K562 (cell line): ENCODE measurements around the gene CD82. TPM values are rescaled to one million over a fixed set of nuclear protein-coding genes. Genes with fewer than 3 reads are reported as not detected.
A peak's percentile ranks its signal among the peaks of the same experiment; 100 is the strongest.

Source experiments
- ATF2 ChIP-seq: sonication (generic); formaldehyde crosslinking; IDR thresholded peaks from 2 replicates; pipeline ENCODE4 v1.8.1; 2022; ENCODE audit warnings: missing genetic modification reagents
- DIDO1 ChIP-seq: fragments of 450-650 bp; IDR thresholded peaks from 2 replicates; pipeline ENCODE4 v1.6.1; 2016; ENCODE audit warnings: low read depth, missing biosample characterization, missing genetic modification characterization
- E2F3 ChIP-seq: fragments of 250-450 bp; sonication (Bioruptor Pico); IDR thresholded peaks from 2 replicates; pipeline ENCODE4 v1.4.0; 2020; ENCODE audit warnings: mild to moderate bottlenecking
- HOXB6 ChIP-seq: fragments of 250-450 bp; sonication (Bioruptor Pico); IDR thresholded peaks from 2 replicates; pipeline ENCODE4 v1.5.1; 2022; ENCODE audit warnings: mild to moderate bottlenecking, borderline replicate concordance
- LARP7 ChIP-seq: fragments of 450-650 bp; IDR thresholded peaks from 2 replicates; pipeline ENCODE4 v1.6.1; 2016
- MXI1 ChIP-seq: IDR thresholded peaks from 2 replicates; pipeline ENCODE4 v1.6.1; 2011; ENCODE audit warnings: low read depth, mild to moderate bottlenecking, improper control_type of control experiment, low read length
- NR4A1 ChIP-seq, 2 experiments: fragments of 250-450 bp in 1 of 2; fragments of 450-650 bp in 1 of 2; sonication (Bioruptor Pico) in 1 of 2; IDR thresholded peaks; 2 replicates each; pipeline versions ENCODE4 v1.4.0 to v1.6.1; 2016 to 2020; ENCODE audit warnings: mild to moderate bottlenecking in 2 of 2, missing compliant biosample characterization in 1 of 2, missing genetic modification characterization in 1 of 2, moderate library complexity in 1 of 2
- PRMT5 ChIP-seq: sonication (generic); formaldehyde crosslinking; IDR thresholded peaks from 2 replicates; pipeline ENCODE4 v1.5.0; 2020; ENCODE audit warnings: missing genetic modification reagents
- TBL1XR1 ChIP-seq, 2 experiments: IDR thresholded peaks; 2 replicates each; pipeline ENCODE4 v1.6.1; 2012; ENCODE audit warnings: improper control_type of control experiment in 2 of 2, low read length in 2 of 2, mild to moderate bottlenecking in 1 of 2
- TFAM ChIP-seq: fragments of 250-450 bp; sonication (Bioruptor Pico); conservative IDR thresholded peaks from 2 replicates; pipeline ENCODE4 v1.5.0; 2021; ENCODE audit warnings: mild to moderate bottlenecking, moderate library complexity
- TFAP4 ChIP-seq: sonication (generic); formaldehyde crosslinking; IDR thresholded peaks from 2 replicates; pipeline ENCODE4 v1.8.0; 2022; ENCODE audit warnings: missing genetic modification reagents, mild to moderate bottlenecking, moderate library complexity, borderline replicate concordance
- WHSC1 ChIP-seq: IDR thresholded peaks from one replicate; pipeline ENCODE4 v1.6.1; 2012; ENCODE audit warnings: low read length, control low read depth, inconsistent platforms
- YY1 ChIP-seq, 3 experiments: IDR thresholded peaks; 2 replicates each; pipeline ENCODE4 v1.6.1; 2011; ENCODE audit warnings: low read length in 2 of 3, mild to moderate bottlenecking in 2 of 3, moderate library complexity in 2 of 3, borderline replicate concordance in 1 of 3, control low read depth in 1 of 3, low read depth in 1 of 3; ENCODE audit not compliant: insufficient read depth in 3 of 3, insufficient replicate concordance in 2 of 3, control insufficient read depth in 1 of 3, insufficient read length in 1 of 3; ENCODE audit errors: extremely low read depth in 1 of 3
- ZBTB49 ChIP-seq: sonication (generic); formaldehyde crosslinking; IDR thresholded peaks from 2 replicates; pipeline ENCODE4 v1.8.0; 2022; ENCODE audit warnings: missing genetic modification reagents, mild to moderate bottlenecking, borderline replicate concordance
- ZNF280A ChIP-seq: fragments of 450-650 bp; IDR thresholded peaks from 2 replicates; pipeline ENCODE4 v1.6.1; 2018; ENCODE audit warnings: mild to moderate bottlenecking, low read depth; ENCODE audit not compliant: partially characterized antibody
- ZNF280B ChIP-seq: fragments of 250-450 bp; sonication (Bioruptor Pico); IDR thresholded peaks from 2 replicates; pipeline ENCODE4 v1.5.1; 2021; ENCODE audit warnings: mild to moderate bottlenecking
- ZNF316 ChIP-seq: fragments of 450-650 bp; IDR thresholded peaks from 2 replicates; pipeline ENCODE4 v1.6.1; 2016
- ZNF384 ChIP-seq: IDR thresholded peaks from 2 replicates; pipeline ENCODE4 v1.6.1; 2012; ENCODE audit warnings: low read depth, low read length, improper control_type of control experiment
- ZSCAN32 ChIP-seq: fragments of 450-650 bp; formaldehyde crosslinking; IDR thresholded peaks from 2 replicates; pipeline ENCODE4 v1.4.0; 2020; ENCODE audit warnings: mild to moderate bottlenecking, moderate library complexity
- polyA plus RNA-seq, 8 experiments: library from polyadenylated mRNA; depleted of rRNA in 4 of 8; stranded (reverse) in 5 of 8; unstranded in 3 of 8; fragments of >200 nt; fragmentation: Nextera tagmentation in 2 of 8; fragmentation: Illumina TruSeq in 1 of 8; extraction: Ambion mirVana in 2 of 8; extraction: Trizol in 1 of 8; gene quantifications; 2 replicates each; pipeline versions ENCODE4 v1.2.1 to v1.2.3, GENCODE V29; 2011 to 2014; ENCODE audit warnings: inconsistent platforms in 1 of 8, missing spikeins in 1 of 8
- total RNA-seq, 7 experiments: library from RNA; depleted of rRNA in 6 of 7; stranded (reverse); fragments of >200 nt in 6 of 7; fragmentation: Illumina TruSeq in 2 of 7; extraction: Trizol in 2 of 7; gene quantifications; 2 replicates each; pipeline versions ENCODE4 v1.2.1 to v1.2.3, GENCODE V29; 2011 to 2021; ENCODE audit warnings: low replicate concordance in 1 of 7

Gene CD82
- total and polyA plus RNA-seq, 9 of the 15 experiments (the other 6 are each of a cell fraction or from before 2014, with no cell fraction given) = 0.27 to 9.4 (median 3.0) TPM

GRCh38 chr11:44530413-44531115 is 34.9 kb upstream of the CD82 start (continued):
- TF ChIP-seq TBL1XR1 (IDR thresholded peaks at IDR 0.05; ENCODE audit: low read length in 2 of 2) (peak in 1 of 2 experiments; percentile 88; a peak in 2 of 4 replicates), ZSCAN32 (CRISPR knock-in tag) (no peak), E2F3 (no peak), DIDO1 (tag) (0 out of 2 replicates have a peak, but pooled peaks have one; percentile 58), MXI1 (no peak), NR4A1 (CRISPR knock-in tag; IDR thresholded peaks at IDR 0.05) (no peak), NR4A1 (tag; IDR thresholded peaks at IDR 0.05) (peak; percentile 95), ZNF280A (no peak), TFAP4 (CRISPR knock-in tag) (no peak), ATF2 (CRISPR knock-in tag) (no peak), TFAM (CRISPR knock-in tag) (no peak), ZNF280B (CRISPR knock-in tag) (no peak), WHSC1 (no peak), HOXB6 (CRISPR knock-in tag) (no peak), LARP7 (no peak), ZNF384 (no peak), ZBTB49 (CRISPR knock-in tag) (no peak), ZNF316 (no peak), PRMT5 (CRISPR knock-in tag) (no peak), YY1 (IDR thresholded peaks at IDR 0.05; ENCODE audit: borderline replicate concordance in 1 of 3, control insufficient read depth in 1 of 3, extremely low read depth in 1 of 3, insufficient read depth in 3 of 3, insufficient read length in 1 of 3, insufficient replicate concordance in 2 of 3, low read depth in 1 of 3, low read length in 2 of 3) (peak in 1 of 3 experiments; percentile 13)
